AG04449 (cell line): ENCODE data around the gene PLK1.

ENCODE experiments used
- CTCF ChIA-PET: fragments of 350-600 bp; formaldehyde crosslinking; extraction: SDS; loops from one replicate; lab custom pipeline; 2021; ENCODE audit warnings: antibody characterized with exemption; lab: Yijun Ruan, JAX
- POLR2A ChIA-PET: fragments of 400-600, 350-600 bp; formaldehyde crosslinking; extraction: SDS; loops from one replicate; lab custom pipeline; 2020; ENCODE audit warnings: antibody characterized with exemption, inconsistent platforms; lab: Yijun Ruan, JAX
- DNase-seq: peaks from one replicate; pipeline ENCODE4 v3.0.0-alpha.2; 2010; ENCODE audit warnings: low read depth, low spot score
- H3K4me3 ChIP-seq: 2 replicates; pipeline ENCODE4 v1.5.1; 2011; ENCODE audit warnings: low read depth, mild to moderate bottlenecking, control low read depth, low read length
- TF ChIP-seq, protein P1 (sequence below): IDR thresholded peaks from one replicate; pipeline ENCODE4 v1.5.1; 2011; ENCODE audit warnings: mild to moderate bottlenecking, moderate library complexity, low read length, control low read depth, inconsistent platforms; ENCODE audit not compliant: insufficient read depth; ENCODE audit errors: missing control alignments

The PLK1 gene

GRCh38 chr16:23687034-23687808 is 8.5 kb downstream of the PLK1 start:
- no peak for DNase-seq
- ChIA-PET CTCF (no interaction called here), POLR2A (no interaction called here)
- no peak overlapping the region for H3K4me3 ChIP-seq
- TF ChIP-seq, protein P1, sequence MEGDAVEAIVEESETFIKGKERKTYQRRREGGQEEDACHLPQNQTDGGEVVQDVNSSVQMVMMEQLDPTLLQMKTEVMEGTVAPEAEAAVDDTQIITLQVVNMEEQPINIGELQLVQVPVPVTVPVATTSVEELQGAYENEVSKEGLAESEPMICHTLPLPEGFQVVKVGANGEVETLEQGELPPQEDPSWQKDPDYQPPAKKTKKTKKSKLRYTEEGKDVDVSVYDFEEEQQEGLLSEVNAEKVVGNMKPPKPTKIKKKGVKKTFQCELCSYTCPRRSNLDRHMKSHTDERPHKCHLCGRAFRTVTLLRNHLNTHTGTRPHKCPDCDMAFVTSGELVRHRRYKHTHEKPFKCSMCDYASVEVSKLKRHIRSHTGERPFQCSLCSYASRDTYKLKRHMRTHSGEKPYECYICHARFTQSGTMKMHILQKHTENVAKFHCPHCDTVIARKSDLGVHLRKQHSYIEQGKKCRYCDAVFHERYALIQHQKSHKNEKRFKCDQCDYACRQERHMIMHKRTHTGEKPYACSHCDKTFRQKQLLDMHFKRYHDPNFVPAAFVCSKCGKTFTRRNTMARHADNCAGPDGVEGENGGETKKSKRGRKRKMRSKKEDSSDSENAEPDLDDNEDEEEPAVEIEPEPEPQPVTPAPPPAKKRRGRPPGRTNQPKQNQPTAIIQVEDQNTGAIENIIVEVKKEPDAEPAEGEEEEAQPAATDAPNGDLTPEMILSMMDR: no peak

GRCh38 chr16:23689442-23690187 is 10.9 kb downstream of the PLK1 start:
- no peak for DNase-seq
- no peak overlapping the region for H3K4me3 ChIP-seq
- TF ChIP-seq, protein P1: no peak
- ChIA-PET CTCF (no interaction called here), POLR2A (interaction anchor here (0.6 kb wide), 1 partner anchor 281 kb away, joined by 3 read pairs; no protein-coding TSS in a partner anchor)

- no peak overlapping the region for H3K4me3 ChIP-seq
- ChIA-PET POLR2A (no interaction called here), CTCF (no interaction called here)
- no peak for DNase-seq
- TF ChIP-seq, protein P1: no peak
These were observed 12.2 kb downstream of the PLK1 start for GRCh38 chr16:23690771-23691482.

DNA sequence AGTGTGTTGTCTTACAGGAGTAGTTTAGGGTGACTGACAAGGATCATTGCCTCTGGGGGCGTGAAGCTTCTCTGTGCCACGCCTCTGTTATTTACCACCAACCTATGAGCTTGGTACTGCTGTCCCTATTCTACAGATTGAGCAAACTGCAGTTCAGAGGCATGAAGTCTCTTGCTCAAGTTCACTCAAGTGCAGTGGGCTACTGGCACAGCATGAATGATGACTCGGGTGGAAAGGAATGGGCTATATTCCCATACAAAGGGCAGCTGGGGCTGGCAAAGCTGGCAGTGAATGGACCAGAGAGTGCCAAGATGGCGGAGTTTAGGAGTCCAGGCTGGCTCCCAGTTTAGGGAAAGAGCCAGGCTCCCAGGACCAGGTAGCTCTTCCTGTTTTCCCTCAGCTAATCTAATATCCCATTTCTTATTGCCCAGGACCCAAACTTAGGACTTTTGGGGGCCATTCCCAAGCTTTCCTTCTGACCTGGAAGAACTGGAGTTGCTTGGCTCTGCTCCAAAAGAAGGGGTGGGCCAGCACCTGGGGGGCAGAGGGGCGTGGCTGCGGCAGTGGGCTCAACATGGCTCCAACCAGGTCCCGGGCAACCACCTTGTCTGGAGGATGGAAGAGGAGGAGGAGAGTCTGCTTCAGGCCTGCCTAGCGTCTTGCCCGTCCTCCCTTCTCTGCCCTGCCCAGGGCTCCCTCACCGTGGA is 12.9 kb downstream of the PLK1 start:
- TF ChIP-seq, protein P1: no peak
- ChIA-PET POLR2A (no interaction called here), CTCF (interaction anchor here (1.3 kb wide), 1 partner anchor 36 kb away, joined by 6 read pairs; no protein-coding TSS in a partner anchor)
- DNase-seq: no peak
- H3K4me3 ChIP-seq: no peak overlapping the region

- H3K4me3 ChIP-seq: no peak overlapping the region
- POLR2A ChIA-PET: no interaction called here
- TF ChIP-seq, protein P1: no peak
- CTCF ChIA-PET: interaction anchor here (0.8 to 1.3 kb wide), 2 partner anchors 36 to 825 kb away, joined by 3 to 6 read pairs; no protein-coding TSS in a partner anchor
- DNase-seq: no peak
These were observed 13.6 kb downstream of the PLK1 start for GRCh38 chr16:23692190-23692837.
